Stimulated activated CD4-positive, alpha-beta T cell treated with anti-CD3 and anti-CD28 coated beads, TNF-alpha, amount 100 ng/mL, for 1 hour (primary cell): ENCODE measurements around the gene FCN3.
"Not testable (repeated sequence)": the region's sequence is repeated elsewhere in the genome, so short reads cannot be mapped to it uniquely, and the experiment has no call there.

ENCODE experiments used
- DNase-seq, 3 donors: peaks; one replicate each; pipeline ENCODE4 v3.0.0-alpha.2; 2020; ENCODE audit warnings: low read depth in 3 of 3, low spot score in 1 of 3

The FCN3 gene

GRCh38 chr1:27399251-27400025, 24.8 kb upstream of the FCN3 start:
- DNase-seq: no peak

GRCh38 chr1:27398405-27399149, 24.0 kb upstream of the FCN3 start:
- no peak for DNase-seq

GRCh38 chr1:27397749-27398148, 23.1 kb upstream of the FCN3 start:
- no peak for DNase-seq

GRCh38 chr1:27397110-27397509, 22.5 kb upstream of the FCN3 start:
- DNase-seq: no peak

GRCh38 chr1:27395441-27396195, 21.0 kb upstream of the FCN3 start:
- peak; percentile 38 to 72 (median 57) for DNase-seq

GRCh38 chr1:27394925-27395324, 20.3 kb upstream of the FCN3 start:
- no peak for DNase-seq

GRCh38 chr1:27394282-27394658, 19.6 kb upstream of the FCN3 start:
- DNase-seq: no peak

GRCh38 chr1:27393641-27394281, 19.1 kb upstream of the FCN3 start:
- no peak for DNase-seq

GRCh38 chr1:27392778-27393635, 18.4 kb upstream of the FCN3 start:
- DNase-seq: no peak

- peak; percentile 83 to 94 (median 86) for DNase-seq
Observed at GRCh38 chr1:27392096-27392777, 17.6 kb upstream of the FCN3 start, which contains the start of gene GPR3. Gene GPR3 (plus strand): TSS chr1:27392622. CDS start chr1:27393799, 1,177 bp downstream.

GRCh38 chr1:27391511-27392095, 17.0 kb upstream of the FCN3 start:
- no peak for DNase-seq

GRCh38 chr1:27388337-27389005, 13.8 kb upstream of the FCN3 start:
- peak; percentile 40 to 67 (median 41) for DNase-seq

- DNase-seq: not testable (repeated sequence)
Observed at GRCh38 chr1:27384797-27385196, 10.2 kb upstream of the FCN3 start.

- no peak for DNase-seq
Observed at GRCh38 chr1:27383661-27384060, 9.0 kb upstream of the FCN3 start.

GRCh38 chr1:27383039-27383605, 8.5 kb upstream of the FCN3 start, which contains the start of gene CD164L2:
Gene CD164L2 (minus strand): TSS chr1:27383333. CDS start chr1:27383239, 94 bp downstream.
- DNase-seq: no peak

- no peak for DNase-seq
Observed at GRCh38 chr1:27381969-27382762, 7.5 kb upstream of the FCN3 start.
